ENCODE data around the gene HOXB4.

HOXB4 gene

DNA sequence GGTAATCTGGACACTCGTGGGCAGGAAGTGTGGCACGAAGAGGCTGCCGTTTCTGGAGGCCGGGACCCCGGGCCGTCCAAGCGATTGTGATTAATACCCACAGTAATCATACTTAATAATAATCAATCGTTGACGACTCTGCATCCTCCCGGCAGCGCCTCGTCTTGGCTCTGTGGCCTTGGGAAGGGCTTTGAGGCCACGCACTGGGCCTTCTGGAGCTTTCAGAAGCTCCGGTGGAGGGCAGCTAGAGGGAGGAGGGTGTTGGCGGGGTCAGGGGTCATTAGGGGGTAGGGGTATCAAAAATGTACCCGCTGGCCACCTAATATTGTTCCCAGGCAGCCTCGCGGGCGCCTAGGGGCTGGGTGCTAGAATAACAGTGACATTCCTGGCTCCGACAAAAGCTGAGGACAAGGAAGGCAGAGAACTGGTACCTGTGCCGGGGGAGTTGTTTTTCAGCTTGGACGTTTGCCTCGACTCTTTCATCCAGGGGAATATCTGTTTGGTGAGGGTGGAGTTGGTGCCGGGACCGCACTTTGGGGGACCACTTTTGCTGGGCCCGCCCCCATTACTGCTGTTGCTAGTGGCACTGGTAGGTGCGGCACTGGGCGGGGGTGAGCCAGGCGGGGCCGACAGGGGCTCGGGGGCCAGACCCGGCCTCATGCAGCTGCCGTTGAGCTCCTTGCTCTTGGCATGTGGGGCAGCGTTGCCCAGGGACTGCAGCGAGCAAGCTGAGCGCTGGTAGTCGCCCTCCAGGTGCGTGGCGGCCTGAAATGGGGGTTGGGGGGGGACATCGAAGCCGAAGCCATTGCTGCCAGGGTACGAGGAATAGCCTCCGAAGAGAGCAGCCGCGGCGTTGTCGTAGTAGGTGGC is 26.3 kb downstream of the HOXB4 start:
- H3K36me3 ChIP-seq (ENCODE audit: insufficient read depth), result no peaks in the 10 kb centered on the region
- H4K20me1 ChIP-seq (ENCODE audit: insufficient read depth), result no peaks in the 10 kb centered on the region
- no peaks in the 10 kb centered on the region for H3K4me1 ChIP-seq (ENCODE audit: low read depth, poor library complexity, severe bottlenecking)
- H3K4me2 ChIP-seq, result no peak overlapping the region
- H3K9ac ChIP-seq, result no peak overlapping the region
- no peaks in the 10 kb centered on the region for H3K27me3 ChIP-seq (ENCODE audit: insufficient read depth, low read depth)
- no peak overlapping the region for H3K27ac ChIP-seq
- H2AFZ ChIP-seq (ENCODE audit: low read depth), result no peak overlapping the region
- H3K79me2 ChIP-seq (ENCODE audit: insufficient read depth, low read depth), result no peaks in the 10 kb centered on the region
- TF ChIP-seq, protein P1, sequence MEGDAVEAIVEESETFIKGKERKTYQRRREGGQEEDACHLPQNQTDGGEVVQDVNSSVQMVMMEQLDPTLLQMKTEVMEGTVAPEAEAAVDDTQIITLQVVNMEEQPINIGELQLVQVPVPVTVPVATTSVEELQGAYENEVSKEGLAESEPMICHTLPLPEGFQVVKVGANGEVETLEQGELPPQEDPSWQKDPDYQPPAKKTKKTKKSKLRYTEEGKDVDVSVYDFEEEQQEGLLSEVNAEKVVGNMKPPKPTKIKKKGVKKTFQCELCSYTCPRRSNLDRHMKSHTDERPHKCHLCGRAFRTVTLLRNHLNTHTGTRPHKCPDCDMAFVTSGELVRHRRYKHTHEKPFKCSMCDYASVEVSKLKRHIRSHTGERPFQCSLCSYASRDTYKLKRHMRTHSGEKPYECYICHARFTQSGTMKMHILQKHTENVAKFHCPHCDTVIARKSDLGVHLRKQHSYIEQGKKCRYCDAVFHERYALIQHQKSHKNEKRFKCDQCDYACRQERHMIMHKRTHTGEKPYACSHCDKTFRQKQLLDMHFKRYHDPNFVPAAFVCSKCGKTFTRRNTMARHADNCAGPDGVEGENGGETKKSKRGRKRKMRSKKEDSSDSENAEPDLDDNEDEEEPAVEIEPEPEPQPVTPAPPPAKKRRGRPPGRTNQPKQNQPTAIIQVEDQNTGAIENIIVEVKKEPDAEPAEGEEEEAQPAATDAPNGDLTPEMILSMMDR (conservative IDR thresholded peaks at IDR 0.05; ENCODE audit: low read depth, low read length), result no peak
- H3K4me3 ChIP-seq (IDR thresholded peaks at IDR 0.05; ENCODE audit: insufficient read depth, low read depth, low read length), result no peak overlapping the region

DNA sequence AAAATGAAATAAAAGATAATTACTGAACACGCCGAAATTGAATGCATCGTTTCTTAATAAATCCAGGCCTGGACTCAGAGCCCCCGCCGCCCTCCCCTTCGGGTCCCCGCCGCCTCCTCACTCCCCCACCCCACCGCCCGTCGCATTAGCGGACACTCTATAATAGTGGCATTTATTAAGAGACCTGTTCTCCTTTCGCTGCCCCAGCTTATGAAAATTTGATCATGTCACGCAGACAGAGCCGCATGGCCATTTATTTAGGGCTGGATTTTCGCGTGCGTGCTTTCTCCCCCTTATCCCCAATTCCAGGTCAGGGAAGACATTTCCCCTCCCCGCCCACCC is 27.0 kb downstream of the HOXB4 start:
- TF ChIP-seq, protein P1 (conservative IDR thresholded peaks at IDR 0.05; ENCODE audit: low read depth, low read length), result no peak
- Histone ChIP-seq H2AFZ (ENCODE audit: low read depth) (no peak overlapping the region), H3K36me3 (ENCODE audit: insufficient read depth) (no peaks in the 10 kb centered on the region), H3K9ac (no peak overlapping the region), H3K79me2 (ENCODE audit: insufficient read depth, low read depth) (no peaks in the 10 kb centered on the region), H3K27ac (no peak overlapping the region), H3K27me3 (ENCODE audit: insufficient read depth, low read depth) (no peaks in the 10 kb centered on the region), H4K20me1 (ENCODE audit: insufficient read depth) (no peaks in the 10 kb centered on the region), H3K4me2 (no peak overlapping the region), H3K4me1 (ENCODE audit: low read depth, poor library complexity, severe bottlenecking) (no peaks in the 10 kb centered on the region), H3K4me3 (IDR thresholded peaks at IDR 0.05; ENCODE audit: insufficient read depth, low read depth, low read length) (no peak overlapping the region)

GRCh38 chr17:48550502-48551213 is 27.5 kb downstream of the HOXB4 start:
- no peaks in the 10 kb centered on the region for H3K79me2 ChIP-seq (ENCODE audit: insufficient read depth, low read depth)
- no peaks in the 10 kb centered on the region for H3K4me1 ChIP-seq (ENCODE audit: low read depth, poor library complexity, severe bottlenecking)
- no peak overlapping the region for H3K4me3 ChIP-seq (IDR thresholded peaks at IDR 0.05; ENCODE audit: insufficient read depth, low read depth, low read length)
- H3K27me3 ChIP-seq (ENCODE audit: insufficient read depth, low read depth), result no peaks in the 10 kb centered on the region
- H4K20me1 ChIP-seq (ENCODE audit: insufficient read depth), result no peaks in the 10 kb centered on the region
- H3K27ac ChIP-seq, result no peak overlapping the region
- no peak overlapping the region for H3K4me2 ChIP-seq
- no peaks in the 10 kb centered on the region for H3K36me3 ChIP-seq (ENCODE audit: insufficient read depth)
- no peak overlapping the region for H3K9ac ChIP-seq
- no peak overlapping the region for H2AFZ ChIP-seq (ENCODE audit: low read depth)
- TF ChIP-seq, protein P1 (conservative IDR thresholded peaks at IDR 0.05; ENCODE audit: low read depth, low read length), result no peak

- Histone ChIP-seq H3K9ac (no peak overlapping the region), H4K20me1 (ENCODE audit: insufficient read depth) (no peaks in the 10 kb centered on the region), H3K4me3 (IDR thresholded peaks at IDR 0.05; ENCODE audit: insufficient read depth, low read depth, low read length) (no peak overlapping the region), H2AFZ (ENCODE audit: low read depth) (no peak overlapping the region), H3K36me3 (ENCODE audit: insufficient read depth) (no peaks in the 10 kb centered on the region), H3K4me2 (no peak overlapping the region), H3K27me3 (ENCODE audit: insufficient read depth, low read depth) (no peaks in the 10 kb centered on the region), H3K27ac (no peak overlapping the region), H3K79me2 (ENCODE audit: insufficient read depth, low read depth) (no peaks in the 10 kb centered on the region), H3K4me1 (ENCODE audit: low read depth, poor library complexity, severe bottlenecking) (no peaks in the 10 kb centered on the region)
- TF ChIP-seq, protein P1 (conservative IDR thresholded peaks at IDR 0.05; ENCODE audit: low read depth, low read length), result no peak
These were observed 28.1 kb downstream of the HOXB4 start for GRCh38 chr17:48549914-48550501.

Measured in KMS-11 (cell line).